ENCODE measurements around the gene UVSSA.

Gene UVSSA

DNA sequence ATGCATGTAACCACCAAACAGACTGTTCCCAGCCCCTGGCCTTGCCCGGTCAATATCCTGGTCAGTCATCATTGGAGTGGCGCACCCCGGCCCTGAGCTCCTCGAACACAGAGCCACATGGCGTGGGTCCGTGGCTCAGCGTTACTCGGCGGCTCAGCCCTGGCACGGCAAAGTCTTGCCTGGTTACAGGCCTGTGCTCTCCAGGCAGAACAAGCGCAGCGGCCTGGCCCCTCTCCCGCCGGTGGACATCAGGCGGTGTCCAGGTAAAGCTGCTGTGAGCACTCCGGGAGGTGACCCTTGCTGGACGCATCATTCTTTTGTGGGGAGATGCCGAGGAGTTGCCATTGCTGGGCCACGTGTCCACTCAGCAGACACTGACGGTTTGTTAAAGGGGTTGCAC is 6.1 kb upstream of the UVSSA start:
- H3K4me3 ChIP-seq (ENCODE audit: low read depth, low read length) = no peak overlapping the region
- no peak for TF ChIP-seq CTCF (IDR thresholded peaks at IDR 0.05; ENCODE audit: low read depth, low read length, missing control alignments)
- DNase-seq (ENCODE audit: low read depth) = no peak

DNA sequence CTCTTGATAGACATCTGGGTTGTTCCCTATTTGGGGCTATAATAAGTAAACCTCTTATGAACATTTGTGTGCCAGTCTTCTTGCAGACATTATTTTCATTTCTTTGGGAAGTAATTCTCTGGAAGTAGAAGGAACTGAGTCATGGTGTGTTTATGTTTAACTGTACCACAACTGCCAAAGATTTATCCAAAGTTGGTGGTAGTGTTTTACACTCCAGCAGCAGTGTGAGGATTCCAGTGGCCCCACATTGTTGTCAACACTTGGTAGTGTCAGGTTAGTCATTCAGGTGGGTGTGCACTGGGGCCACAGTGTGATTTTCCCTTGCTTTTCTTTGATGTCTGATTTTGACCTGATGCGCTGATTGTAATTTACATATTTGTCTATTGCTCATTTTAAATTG is 5.0 kb upstream of the UVSSA start:
- no peak for DNase-seq (ENCODE audit: low read depth)
- no peak for TF ChIP-seq CTCF (IDR thresholded peaks at IDR 0.05; ENCODE audit: low read depth, low read length, missing control alignments)
- no peak overlapping the region for H3K4me3 ChIP-seq (ENCODE audit: low read depth, low read length)

GRCh38 chr4:1344696-1345095 is 2.3 kb upstream of the UVSSA start:
- no peak for DNase-seq (ENCODE audit: low read depth)
- no peak for TF ChIP-seq CTCF (IDR thresholded peaks at IDR 0.05; ENCODE audit: low read depth, low read length, missing control alignments)
- no peak overlapping the region for H3K4me3 ChIP-seq (ENCODE audit: low read depth, low read length)

- peak overlapping the region; percentile 94 for H3K4me3 ChIP-seq (ENCODE audit: low read depth, low read length)
- no peak for DNase-seq (ENCODE audit: low read depth)
- TF ChIP-seq CTCF (IDR thresholded peaks at IDR 0.05; ENCODE audit: low read depth, low read length, missing control alignments) = peak; percentile 45
These were observed 866 bp upstream of the UVSSA start for GRCh38 chr4:1345903-1346780.

DNA sequence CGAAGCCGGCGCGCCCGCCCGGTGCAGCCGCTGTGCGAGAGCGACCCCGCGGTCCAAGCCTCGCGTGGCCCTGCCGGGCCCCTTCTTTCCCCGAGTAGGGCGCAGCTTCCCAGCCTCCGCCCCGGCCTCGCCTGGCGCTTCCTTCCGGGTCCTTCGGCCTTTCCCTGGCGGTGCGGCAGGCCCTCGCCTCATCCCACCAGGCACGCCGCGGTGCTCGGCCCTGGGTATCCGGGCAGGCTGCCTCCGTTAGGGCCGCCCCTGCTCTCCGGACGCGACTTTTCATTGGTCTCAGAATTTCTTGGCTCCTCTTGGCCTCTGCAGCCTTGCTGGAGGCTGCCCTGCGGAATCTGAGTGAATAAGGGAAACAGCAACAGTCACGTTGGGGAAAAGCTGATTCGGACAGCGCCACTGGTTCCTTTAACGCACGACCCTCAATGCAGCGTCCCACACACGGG is 429 bp downstream of the UVSSA start:
- peak overlapping the region; percentile 86 for H3K4me3 ChIP-seq (ENCODE audit: low read depth, low read length)
- no peak for DNase-seq (ENCODE audit: low read depth)
- TF ChIP-seq CTCF (IDR thresholded peaks at IDR 0.05; ENCODE audit: low read depth, low read length, missing control alignments) = peak; percentile 4

DNA sequence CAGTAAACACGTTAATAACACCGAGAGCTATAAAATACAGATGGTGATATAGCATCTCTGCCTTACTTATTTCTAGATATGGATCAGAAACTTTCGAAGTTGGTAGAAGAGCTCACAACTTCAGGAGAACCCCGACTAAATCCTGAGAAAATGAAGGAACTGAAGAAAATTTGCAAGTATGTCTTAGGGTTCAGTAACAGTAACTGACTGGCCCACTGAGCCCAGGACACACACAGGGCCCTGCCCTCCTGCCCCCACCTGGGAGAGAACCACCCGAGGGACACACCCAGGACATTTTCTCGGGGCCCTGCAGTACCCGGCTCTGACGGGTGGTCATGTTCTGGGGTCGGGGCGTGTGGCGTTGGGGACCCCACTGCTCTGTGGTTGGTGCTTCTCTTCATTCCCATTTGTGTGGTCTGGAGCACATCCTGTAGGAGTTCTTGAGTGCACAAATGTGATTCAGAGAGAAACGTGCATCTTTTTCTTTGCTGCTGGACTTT is 1.1 kb downstream of the UVSSA start:
- H3K4me3 ChIP-seq (ENCODE audit: low read depth, low read length) = peak overlapping the region; percentile 86
- no peak for DNase-seq (ENCODE audit: low read depth)
- TF ChIP-seq CTCF (IDR thresholded peaks at IDR 0.05; ENCODE audit: low read depth, low read length, missing control alignments) = peak; percentile 1
